OCI-M1 (cell line): ENCODE data around the gene HORMAD2.

Source experiments
- DNase-seq: peaks from one replicate; lab custom pipeline; 2025; lab: John Stamatoyannopoulos, UW

Gene HORMAD2

DNA sequence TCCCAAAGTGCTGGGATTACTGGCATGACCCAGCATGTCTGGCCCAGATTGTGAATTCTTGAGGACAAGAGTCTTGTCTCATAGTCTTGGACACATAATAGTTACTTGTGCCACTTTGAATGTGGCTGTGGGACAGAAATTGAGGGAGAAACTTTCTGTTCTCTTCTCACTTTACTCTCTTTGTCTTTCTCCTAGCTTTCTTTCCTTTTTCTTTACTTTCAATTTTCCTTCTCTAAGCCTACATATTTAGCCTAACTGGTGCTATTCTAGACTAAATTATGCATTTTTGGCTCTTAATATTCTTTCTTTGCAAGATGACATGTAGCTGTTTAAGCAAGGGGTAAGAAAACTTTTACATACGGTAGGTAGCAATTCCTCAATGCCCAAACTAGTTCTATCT, 33.2 kb downstream of the HORMAD2 start:
- no peak for DNase-seq

GRCh38 chr22:30114361-30114760, 34.1 kb downstream of the HORMAD2 start:
- no peak for DNase-seq

DNA sequence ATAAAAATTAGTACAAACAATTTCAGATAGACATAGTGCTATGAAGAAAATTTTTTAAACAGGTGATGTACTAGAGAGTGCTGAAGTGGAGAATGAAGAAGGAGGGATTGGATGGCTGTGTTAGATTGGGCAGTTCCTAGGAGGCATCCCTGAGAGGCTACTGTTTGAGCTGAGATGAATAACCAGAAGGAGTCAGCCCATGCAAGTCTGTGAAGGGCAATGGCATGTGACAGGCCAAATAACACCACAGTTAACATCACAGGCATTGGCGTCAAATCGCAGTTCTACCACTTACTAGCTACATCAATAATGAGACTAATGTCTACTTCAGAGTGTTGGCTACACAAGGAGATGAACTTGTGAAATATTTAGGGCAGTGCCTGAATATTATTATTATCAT, 35.4 kb downstream of the HORMAD2 start:
- no peak for DNase-seq

DNA sequence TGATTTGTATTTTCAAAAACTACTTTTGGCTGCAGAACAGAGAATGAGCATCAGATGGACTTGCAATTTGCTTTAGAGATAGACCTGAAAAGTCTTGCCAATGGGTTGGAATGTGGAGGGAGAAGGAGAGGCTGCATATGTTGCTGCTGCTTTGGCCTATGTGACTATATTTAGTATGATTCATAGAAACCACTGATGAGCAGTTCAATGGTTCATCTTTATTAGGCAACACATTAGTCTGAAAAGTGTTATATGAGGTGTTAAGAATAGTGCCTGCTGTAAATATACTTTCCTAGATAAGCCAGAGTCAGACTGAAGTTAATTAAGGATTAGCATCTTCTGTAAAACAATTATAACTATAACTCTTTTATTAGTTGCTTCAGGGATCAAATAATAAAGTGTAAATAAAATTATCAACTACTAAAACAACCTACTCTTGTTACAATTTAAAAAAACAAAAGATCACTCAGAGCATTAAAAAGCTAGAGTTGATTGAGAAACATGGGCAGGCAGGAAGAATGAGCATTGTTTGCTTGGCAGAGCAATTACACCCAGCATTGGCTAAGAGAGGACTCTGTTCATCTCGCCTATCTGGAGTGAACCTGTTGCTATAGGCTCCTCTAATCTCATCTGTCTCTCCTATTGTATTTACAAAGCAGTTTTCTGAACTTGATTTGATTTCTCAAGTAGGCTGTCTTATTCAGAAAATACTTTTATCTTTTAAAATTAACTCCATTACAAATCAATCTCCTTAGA, 36.3 kb downstream of the HORMAD2 start:
- DNase-seq = no peak

DNA sequence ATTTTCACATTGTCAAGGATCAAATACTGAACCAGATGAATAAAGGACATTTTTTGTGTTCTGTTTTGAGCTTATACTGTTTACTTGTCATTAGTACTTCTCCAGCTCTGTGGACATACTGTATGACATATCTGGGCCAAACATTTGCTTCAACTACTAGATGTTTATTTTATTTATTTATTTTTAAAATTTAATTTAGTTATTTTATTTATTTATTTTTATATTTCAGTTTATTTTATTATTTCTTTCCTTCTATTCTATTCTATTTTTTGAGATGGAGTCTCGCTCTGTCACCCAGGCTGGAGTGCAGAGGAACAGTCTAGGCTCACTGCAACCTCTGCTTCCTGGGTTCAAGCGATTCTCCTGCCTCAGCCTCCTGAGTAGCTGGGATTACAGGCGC, 37.0 kb downstream of the HORMAD2 start:
- DNase-seq = no peak

GRCh38 chr22:30118291-30118690, 38.0 kb downstream of the HORMAD2 start:
- no peak for DNase-seq

DNA sequence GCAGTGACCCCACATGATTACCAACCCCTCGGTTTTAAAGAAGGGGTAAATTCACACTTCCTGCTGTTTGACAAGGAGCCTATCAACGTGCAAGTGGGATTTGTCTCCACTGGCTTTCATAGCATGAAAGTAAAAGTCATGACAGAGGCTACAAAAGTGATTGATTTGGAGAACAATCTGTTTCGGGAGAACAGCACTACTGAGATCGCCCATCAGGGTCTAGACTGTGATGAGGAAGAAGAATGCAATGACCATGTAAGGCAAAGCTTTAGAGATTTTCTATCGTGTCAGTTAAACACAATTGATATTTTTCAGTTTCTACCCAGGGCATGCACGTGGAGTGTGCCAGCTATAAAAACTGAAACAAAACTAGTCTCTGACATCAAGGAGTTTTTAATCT, 41.7 kb downstream of the HORMAD2 start:
- DNase-seq = peak; percentile 25

GRCh38 chr22:30123463-30123862, 43.2 kb downstream of the HORMAD2 start:
- no peak for DNase-seq

DNA sequence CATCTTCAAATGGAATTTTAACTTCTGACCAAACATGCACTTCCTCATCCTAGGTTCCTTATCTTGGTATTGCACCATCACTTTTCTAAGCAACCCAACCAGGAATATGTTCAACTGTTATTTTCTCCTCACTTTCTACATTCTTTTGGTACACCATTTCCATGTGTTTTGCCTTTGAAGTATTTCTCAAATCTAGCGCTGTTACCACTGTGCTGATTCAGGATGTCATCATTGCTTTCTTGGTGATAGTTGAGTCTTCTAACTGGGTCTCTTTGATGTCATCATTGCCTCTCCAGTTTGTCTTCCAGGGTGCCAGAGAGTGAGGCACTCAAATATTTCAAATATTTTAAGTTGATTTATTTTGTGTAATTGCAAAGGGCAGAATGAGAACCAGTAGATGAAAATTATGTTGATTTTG, 47.5 kb downstream of the HORMAD2 start:
- peak; percentile 82 for DNase-seq

GRCh38 chr22:30128511-30128910, 48.2 kb downstream of the HORMAD2 start:
- peak; percentile 17 for DNase-seq

- DNase-seq = no peak
Observed at GRCh38 chr22:30129636-30130035, 49.4 kb downstream of the HORMAD2 start.

GRCh38 chr22:30132290-30132996, 52.2 kb downstream of the HORMAD2 start:
- DNase-seq = no peak

DNA sequence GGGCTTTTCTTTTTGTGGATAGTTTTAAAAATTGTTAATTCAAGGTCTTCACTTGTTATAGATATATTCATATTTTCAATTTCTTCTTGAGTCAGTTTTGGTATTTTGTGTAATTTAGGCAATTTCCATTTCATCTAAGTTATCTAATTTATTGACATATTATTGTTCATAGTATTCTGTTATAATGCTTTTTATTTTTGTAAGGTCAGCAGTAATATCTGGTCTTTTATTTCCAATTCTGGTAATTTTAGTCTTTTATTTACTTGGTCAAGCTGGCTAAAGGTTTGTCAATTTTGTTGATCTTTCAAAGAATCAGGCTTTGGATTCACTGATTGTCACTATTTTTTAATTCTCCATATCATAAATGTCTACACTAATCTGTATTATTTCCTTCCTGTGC, 60.1 kb downstream of the HORMAD2 start:
- no peak for DNase-seq

DNA sequence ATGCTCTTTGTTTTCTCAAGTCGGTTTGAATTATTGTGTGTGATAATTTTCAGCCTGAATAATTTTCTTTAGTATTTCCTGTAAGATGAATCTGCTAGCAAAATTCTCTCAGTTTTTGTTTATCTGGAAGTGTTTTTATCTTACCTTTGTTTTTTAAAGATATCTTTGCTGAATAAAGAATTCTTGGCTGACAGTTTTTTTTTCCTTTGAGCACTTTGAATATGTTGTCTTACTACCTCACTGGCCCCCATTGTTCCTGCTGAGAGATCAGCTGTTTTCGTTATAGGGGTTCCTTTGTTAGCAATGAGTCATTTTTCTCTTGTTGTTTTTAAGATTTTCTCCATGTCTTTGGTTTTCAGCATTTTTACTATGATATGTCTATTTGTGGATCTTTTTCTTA, 63.0 kb downstream of the HORMAD2 start:
- peak; percentile 21 for DNase-seq

DNA sequence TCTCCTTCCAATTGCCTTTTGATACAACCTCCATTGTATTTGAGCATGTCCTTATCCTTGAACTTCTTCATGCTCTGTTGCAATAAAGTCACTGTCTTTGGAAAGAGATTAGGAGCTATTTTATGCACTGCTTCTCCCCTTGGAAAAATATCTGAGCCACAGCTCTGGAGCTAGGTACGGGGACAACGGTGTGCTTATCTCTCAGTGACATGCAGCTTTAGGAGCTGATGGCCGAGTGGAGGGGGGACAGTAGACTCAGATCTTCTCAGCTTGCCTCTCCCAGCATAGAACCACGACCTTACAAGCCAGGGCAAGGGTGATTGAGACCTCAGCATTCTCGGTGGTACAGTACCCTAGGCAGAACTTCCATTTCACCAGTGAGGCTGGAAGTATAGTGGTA, 64.1 kb downstream of the HORMAD2 start:
- no peak for DNase-seq

DNA sequence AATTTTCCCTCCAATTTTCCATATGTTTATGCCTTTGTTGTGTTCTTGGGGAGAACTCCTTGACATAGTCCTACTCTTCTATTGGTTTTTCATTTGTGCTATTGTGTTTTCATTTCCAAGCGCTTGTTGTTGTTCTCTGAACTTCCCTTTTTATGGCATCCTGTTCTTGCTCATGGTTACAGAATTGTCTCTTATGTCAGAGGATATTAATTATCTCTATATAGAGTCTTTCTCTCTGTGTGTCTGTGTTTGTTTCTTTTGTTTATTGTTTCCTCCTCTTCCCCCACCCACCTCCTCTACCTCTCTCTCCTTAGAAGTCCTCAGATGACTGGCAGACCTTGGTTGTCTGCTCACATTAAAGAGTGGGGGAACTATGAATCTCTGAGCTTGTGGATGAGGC, 69.9 kb downstream of the HORMAD2 start:
- peak; percentile 41 for DNase-seq

DNA sequence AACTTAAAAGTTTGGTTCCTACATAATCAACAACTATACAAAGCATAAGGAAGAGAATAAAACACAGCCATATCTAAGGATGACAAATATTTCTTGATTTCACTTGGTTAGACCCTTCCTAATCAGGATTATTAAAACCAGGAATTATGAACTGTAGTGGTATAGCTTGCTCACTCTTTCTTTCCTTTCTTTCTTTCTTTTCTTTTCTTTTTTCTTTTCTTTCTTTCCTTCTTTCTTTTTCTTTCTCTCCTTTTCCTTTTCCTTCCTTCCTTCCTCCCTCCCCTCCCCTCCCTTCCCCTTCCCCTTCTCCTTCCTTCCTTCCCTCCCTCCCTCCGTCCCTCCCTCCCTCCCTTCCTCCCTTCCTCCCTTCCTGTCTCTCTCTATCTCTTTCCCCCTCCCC, 78.0 kb downstream of the HORMAD2 start:
- no peak for DNase-seq

- DNase-seq = peak; percentile 47
Observed at GRCh38 chr22:30158744-30159500, 78.7 kb downstream of the HORMAD2 start.

DNA sequence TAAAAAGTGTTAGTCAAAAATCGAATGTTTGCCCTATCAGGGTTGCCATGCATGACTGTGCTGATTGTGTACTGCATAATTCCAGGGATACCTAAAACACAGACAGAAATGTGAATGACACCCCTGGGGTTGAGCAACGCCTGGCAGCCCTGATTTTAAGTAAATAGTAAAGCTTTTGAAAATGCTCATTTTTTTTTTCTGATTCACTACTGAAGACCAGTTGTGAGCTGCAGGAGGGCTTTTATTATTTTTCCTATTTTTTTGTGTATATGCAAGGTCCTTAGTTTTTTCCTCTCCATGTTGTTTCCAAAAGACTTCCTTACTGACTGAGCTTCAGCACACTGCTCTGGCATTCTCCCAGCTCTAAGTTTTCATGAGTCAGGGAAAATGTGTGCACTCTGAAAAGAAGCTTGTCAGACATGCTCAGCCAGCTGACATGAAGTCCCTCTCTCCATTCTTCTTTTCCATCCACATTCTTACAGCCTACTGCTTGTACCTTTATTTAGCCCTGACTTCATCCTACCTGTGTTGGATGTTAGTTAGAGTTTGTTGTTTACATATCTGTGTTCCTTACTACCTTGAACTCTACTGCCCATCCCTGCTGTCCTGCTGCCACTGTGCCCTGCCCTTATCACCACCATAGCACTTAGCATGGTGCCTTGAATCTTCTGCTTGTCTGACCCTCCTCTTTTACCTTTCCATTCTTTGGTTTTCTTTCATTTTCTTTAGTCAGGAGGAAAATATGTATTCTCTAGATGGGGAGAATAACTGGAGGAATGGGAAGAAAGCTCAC, 79.5 kb downstream of the HORMAD2 start:
- DNase-seq = peak; percentile 51

DNA sequence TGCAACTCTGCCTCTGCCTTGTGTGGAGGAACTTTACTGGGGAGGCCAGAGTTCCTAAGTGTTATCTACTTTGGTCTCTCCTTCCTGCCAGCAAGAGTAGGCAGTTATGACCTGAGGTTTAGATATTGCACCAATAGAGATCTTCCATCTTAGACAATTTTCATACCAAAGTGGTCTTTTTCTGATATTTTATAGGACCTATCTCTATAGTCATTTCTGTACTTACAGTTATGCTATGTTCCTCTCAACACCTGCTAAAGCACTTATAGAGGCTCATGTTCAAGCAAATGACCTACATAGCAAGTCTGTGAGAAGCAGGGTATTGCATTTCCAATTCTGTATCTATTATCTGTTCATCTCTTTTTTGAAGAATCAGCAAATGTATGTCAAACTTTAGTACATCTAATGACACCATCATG, 80.8 kb downstream of the HORMAD2 start:
- DNase-seq = peak; percentile 67

- no peak for DNase-seq
Observed at GRCh38 chr22:30167296-30167695, 87.0 kb downstream of the HORMAD2 start.

DNA sequence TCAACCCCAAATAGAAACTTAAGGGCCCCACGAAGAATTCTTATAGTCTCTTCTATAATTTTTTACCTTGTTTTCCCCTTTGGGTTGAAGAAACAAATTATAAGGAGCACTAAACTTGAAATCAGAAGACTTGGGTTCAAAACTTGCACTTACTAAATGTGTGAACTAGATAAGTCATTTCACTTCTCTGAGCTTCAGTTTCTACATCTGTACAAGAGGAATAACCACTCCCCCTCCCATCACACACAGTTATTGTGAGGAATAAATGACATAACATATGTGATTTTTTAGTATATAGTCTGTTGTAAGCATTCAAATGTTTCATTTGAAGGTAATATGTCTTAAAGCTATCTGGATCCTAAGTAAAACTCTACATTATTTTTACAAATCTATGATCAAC, 87.5 kb downstream of the HORMAD2 start:
- DNase-seq = no peak
